SU-DHL-6 (cell line): ENCODE data around the gene MYH7B.

ENCODE experiments used
- CTCF ChIP-seq: fragments of 200-600 bp; sonication (generic); IDR thresholded peaks from one replicate; pipeline ENCODE4 v1.5.1; 2017; ENCODE audit warnings: antibody characterized with exemption, mild to moderate bottlenecking, low read length, moderate library complexity; ENCODE audit not compliant: insufficient read depth, poor library complexity, severe bottlenecking
- EZH2phosphoT487 ChIP-seq: fragments of 200-600 bp; sonication (generic), shearing (Covaris generic); conservative IDR thresholded peaks from 2 replicates; pipeline ENCODE4 v1.6.1; 2018; ENCODE audit warnings: mild to moderate bottlenecking, antibody characterized with exemption, low read length, moderate library complexity, mixed read lengths

- TF ChIP-seq CTCF (no peak), EZH2phosphoT487 (no peak)
These were observed 40.8 kb downstream of the MYH7B start for GRCh38 chr20:34996243-34997028.
